Measurements from ENCODE around the gene MAVS. TPM values are rescaled to one million over a fixed set of nuclear protein-coding genes. Genes with fewer than 3 reads are reported as not detected.
A peak's percentile ranks its signal among the peaks of the same experiment; 100 is the strongest.

MAVS gene
- total RNA-seq, 3 donors from 2014 or later, result 23.3 to 32.3 (median 24.6) TPM

- TF ChIP-seq POLR2AphosphoS5 (IDR thresholded peaks at IDR 0.05), result no peak
- TF ChIP-seq POLR2A (IDR thresholded peaks at IDR 0.05), result no peak
- TF ChIP-seq, protein P1, sequence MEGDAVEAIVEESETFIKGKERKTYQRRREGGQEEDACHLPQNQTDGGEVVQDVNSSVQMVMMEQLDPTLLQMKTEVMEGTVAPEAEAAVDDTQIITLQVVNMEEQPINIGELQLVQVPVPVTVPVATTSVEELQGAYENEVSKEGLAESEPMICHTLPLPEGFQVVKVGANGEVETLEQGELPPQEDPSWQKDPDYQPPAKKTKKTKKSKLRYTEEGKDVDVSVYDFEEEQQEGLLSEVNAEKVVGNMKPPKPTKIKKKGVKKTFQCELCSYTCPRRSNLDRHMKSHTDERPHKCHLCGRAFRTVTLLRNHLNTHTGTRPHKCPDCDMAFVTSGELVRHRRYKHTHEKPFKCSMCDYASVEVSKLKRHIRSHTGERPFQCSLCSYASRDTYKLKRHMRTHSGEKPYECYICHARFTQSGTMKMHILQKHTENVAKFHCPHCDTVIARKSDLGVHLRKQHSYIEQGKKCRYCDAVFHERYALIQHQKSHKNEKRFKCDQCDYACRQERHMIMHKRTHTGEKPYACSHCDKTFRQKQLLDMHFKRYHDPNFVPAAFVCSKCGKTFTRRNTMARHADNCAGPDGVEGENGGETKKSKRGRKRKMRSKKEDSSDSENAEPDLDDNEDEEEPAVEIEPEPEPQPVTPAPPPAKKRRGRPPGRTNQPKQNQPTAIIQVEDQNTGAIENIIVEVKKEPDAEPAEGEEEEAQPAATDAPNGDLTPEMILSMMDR (IDR thresholded peaks at IDR 0.05), result no peak
- no peak overlapping the region for H3K27ac ChIP-seq
- H3K4me1 ChIP-seq, result peaks cover 0 to 21% of the 10 kb centered on the region in 2 donors
- H3K9me3 ChIP-seq, result no peaks in the 10 kb centered on the region
- no peaks in the 10 kb centered on the region for H3K36me3 ChIP-seq
- intact Hi-C loops (cut with DNase I; ENCODE audit: low total_unique reads), result no loop called here
- H3K4me3 ChIP-seq, result no peak overlapping the region
- DNase-seq (ENCODE audit: low spot score in 2 of 2), result no peak
- no peaks in the 10 kb centered on the region for H3K27me3 ChIP-seq
Observed at GRCh38 chr20:3898639-3899038, 52.0 kb downstream of the MAVS start.

DNA sequence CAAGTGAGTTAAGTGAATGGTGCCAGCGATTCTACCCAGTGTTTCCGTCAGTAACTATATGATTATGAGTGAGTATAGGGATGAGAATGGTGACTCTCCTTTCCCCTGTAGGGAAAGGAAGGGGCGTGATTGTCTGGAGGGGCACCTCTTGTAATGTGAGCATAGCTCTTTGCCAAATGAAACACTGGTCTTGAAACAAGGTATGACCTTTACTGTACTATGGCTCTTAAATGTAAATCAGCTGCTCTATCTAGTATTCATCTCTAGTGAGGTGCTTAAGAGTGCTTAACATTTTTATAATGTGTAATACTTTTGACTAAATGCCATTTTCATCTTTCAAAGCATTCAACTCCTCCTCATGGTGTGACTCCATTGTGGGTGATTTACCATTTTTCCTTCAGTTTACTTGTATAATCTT, 53.6 kb downstream of the MAVS start:
- H3K4me3 ChIP-seq, result no peak overlapping the region
- intact Hi-C loops (cut with DNase I; ENCODE audit: low total_unique reads), result no loop called here
- no peaks in the 10 kb centered on the region for H3K36me3 ChIP-seq
- no peak for DNase-seq (ENCODE audit: low spot score in 2 of 2)
- no peak for TF ChIP-seq POLR2A (IDR thresholded peaks at IDR 0.05)
- no peak for TF ChIP-seq POLR2AphosphoS5 (IDR thresholded peaks at IDR 0.05)
- TF ChIP-seq, protein P1 (IDR thresholded peaks at IDR 0.05), result no peak
- peaks cover 0 to 9% of the 10 kb centered on the region in 2 donors for H3K4me1 ChIP-seq
- H3K27ac ChIP-seq, result no peak overlapping the region
- no peaks in the 10 kb centered on the region for H3K27me3 ChIP-seq
- no peaks in the 10 kb centered on the region for H3K9me3 ChIP-seq

- Histone ChIP-seq H3K36me3 (no peaks in the 10 kb centered on the region), H3K4me3 (peak overlapping the region in 2 of 3 donors; percentile 0 to 16), H3K27me3 (no peaks in the 10 kb centered on the region), H3K27ac (peak overlapping the region in 1 of 2 donors; percentile 8), H3K9me3 (no peaks in the 10 kb centered on the region), H3K4me1 (peaks cover 0 to 9% of the 10 kb centered on the region in 2 donors)
- no peak for DNase-seq (ENCODE audit: low spot score in 2 of 2)
- TF ChIP-seq, protein P1 (IDR thresholded peaks at IDR 0.05), result no peak
- no peak for TF ChIP-seq POLR2AphosphoS5 (IDR thresholded peaks at IDR 0.05)
- TF ChIP-seq POLR2A (IDR thresholded peaks at IDR 0.05), result no peak
- intact Hi-C loops (cut with DNase I; ENCODE audit: low total_unique reads), result no loop called here
Observed at GRCh38 chr20:3901028-3901705, 54.5 kb downstream of the MAVS start.

- H3K9me3 ChIP-seq, result no peaks in the 10 kb centered on the region
- no peak for TF ChIP-seq POLR2AphosphoS5 (IDR thresholded peaks at IDR 0.05)
- no peak for TF ChIP-seq POLR2A (IDR thresholded peaks at IDR 0.05)
- TF ChIP-seq, protein P1 (IDR thresholded peaks at IDR 0.05), result no peak
- H3K4me3 ChIP-seq, result peak overlapping the region in 2 of 3 donors; percentile 0 to 16
- H3K36me3 ChIP-seq, result no peaks in the 10 kb centered on the region
- no peaks in the 10 kb centered on the region for H3K27me3 ChIP-seq
- no peak for DNase-seq (ENCODE audit: low spot score in 2 of 2)
- peaks cover 0 to 2% of the 10 kb centered on the region in 2 donors for H3K4me1 ChIP-seq
- peak overlapping the region in 1 of 2 donors; percentile 29 for H3K27ac ChIP-seq
- intact Hi-C loops (cut with DNase I; ENCODE audit: low total_unique reads), result no loop called here
Observed at GRCh38 chr20:3901706-3902440, 55.2 kb downstream of the MAVS start.

DNA sequence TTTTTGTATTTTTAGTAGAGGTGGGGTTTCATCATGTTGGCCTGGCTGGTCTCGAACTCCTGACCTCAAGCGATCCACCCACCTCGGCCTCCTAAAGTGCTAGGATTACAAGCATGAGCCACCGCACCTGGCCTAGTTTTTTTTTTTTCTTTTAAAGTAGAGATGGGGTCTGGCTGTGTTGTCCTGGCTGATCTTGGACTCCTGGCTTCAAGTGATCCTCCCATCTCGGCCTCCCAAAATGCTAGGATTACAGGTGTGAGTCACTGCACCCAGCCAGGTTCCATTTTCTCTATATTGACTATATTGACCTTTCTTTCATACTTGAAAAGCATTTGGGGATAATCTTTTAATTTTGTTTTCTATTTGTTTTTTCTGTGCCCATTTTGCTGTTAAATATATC, 55.8 kb downstream of the MAVS start:
- Histone ChIP-seq H3K36me3 (no peaks in the 10 kb centered on the region), H3K4me1 (no peaks in the 10 kb centered on the region), H3K4me3 (no peak overlapping the region), H3K27me3 (no peaks in the 10 kb centered on the region), H3K9me3 (no peaks in the 10 kb centered on the region), H3K27ac (peak overlapping the region in 1 of 2 donors; percentile 29)
- no peak for TF ChIP-seq POLR2AphosphoS5 (IDR thresholded peaks at IDR 0.05)
- no peak for TF ChIP-seq POLR2A (IDR thresholded peaks at IDR 0.05)
- TF ChIP-seq, protein P1 (IDR thresholded peaks at IDR 0.05), result no peak
- no peak for DNase-seq (ENCODE audit: low spot score in 2 of 2)
- intact Hi-C loops (cut with DNase I; ENCODE audit: low total_unique reads), result no loop called here
